ENCODE data around the gene SLC22A2. TPM values are rescaled to one million over a fixed set of nuclear protein-coding genes. Genes with fewer than 3 reads are reported as not detected.
"Not testable (repeated sequence)": the region's sequence is repeated elsewhere in the genome, so short reads cannot be mapped to it uniquely, and the experiment has no call there.

The SLC22A2 gene
- polyA plus RNA-seq: 0.04 TPM
- long read RNA-seq, donor 1: 0 reads
- long read RNA-seq, donor 2: 0 reads
- long read RNA-seq, donor 3: 0 reads
- long read RNA-seq, donor 4: 0 reads
- long read RNA-seq, donor 5: 0 reads
- long read RNA-seq, donor 6: 0 reads
- long read RNA-seq, donor 7: 0 reads
- long read RNA-seq, donor 8: 0 reads
- long read RNA-seq, donor 9: 0 reads
- long read RNA-seq, donor 10: 0 reads
- long read RNA-seq, donor 11: 0 reads

- Histone ChIP-seq H3K4me1 (ENCODE audit: control insufficient read depth, insufficient read depth, low read length) (peaks cover 43% of the 10 kb centered on the region), H3K9me3 (ENCODE audit: control insufficient read depth, low read depth, low read length) (no peaks in the 10 kb centered on the region), H3K27ac (ENCODE audit: low read length) (no peak within 1 kb of the TSS), H3K4me3 (ENCODE audit: low read length) (no peak within 1 kb of the TSS), H3K36me3 (ENCODE audit: control insufficient read depth, insufficient read depth, low read length) (no peaks in the 10 kb centered on the region), H3K27me3 (ENCODE audit: control insufficient read depth, insufficient read depth, low read length) (no peaks in the 10 kb centered on the region)
- WGBS (ENCODE audit: insufficient coverage, low lambda C conversion rate): 100% methylated on average over 1 of the region's 43 CpGs
- no peak for DNase-seq
These were observed at the start of gene SLC22A2 for GRCh38 chr6:160258346-160259142. TSS of gene SLC22A2 (minus strand) at chr6:160258821. CDS start at chr6:160258757, 64 bp downstream.

DNA sequence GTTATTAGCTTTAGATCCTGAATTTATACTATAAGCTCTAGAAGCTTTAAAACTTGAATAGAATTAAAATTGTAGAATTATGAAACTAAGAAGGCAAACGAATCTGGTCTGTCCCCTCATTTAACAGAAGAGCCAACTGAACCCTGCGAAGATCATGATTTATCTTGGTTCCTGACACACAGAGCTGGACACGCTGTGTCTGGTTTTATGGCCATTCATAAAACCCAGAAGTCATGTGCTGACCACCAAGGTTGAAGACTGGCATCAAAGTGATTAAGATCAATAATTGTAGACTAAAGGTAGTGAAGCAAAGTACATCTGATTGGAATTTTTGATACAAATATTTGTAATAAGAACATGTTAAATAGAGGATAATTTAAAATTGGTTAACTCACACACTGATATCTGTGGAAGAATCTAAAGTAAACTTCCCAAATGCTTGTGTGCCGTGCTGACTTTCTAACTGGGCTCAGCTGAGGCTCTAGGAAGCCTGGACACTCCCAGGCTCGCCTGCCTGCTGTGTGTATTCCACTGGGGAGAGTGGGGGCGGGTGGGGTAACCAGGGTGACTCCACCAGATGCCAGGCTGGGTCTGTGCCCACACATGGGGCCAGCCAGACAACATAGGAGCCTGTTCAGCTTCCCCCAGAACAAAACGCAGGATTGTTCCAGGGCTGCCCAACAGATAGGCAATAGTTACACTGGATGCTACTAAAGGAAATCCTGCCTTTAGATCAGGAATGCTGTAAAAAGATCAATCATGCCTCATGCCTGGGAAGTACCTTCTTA is 47.5 kb upstream of the SLC22A2 start:
- peaks cover 11% of the 10 kb centered on the region for H3K9me3 ChIP-seq (ENCODE audit: control insufficient read depth, low read depth, low read length)
- WGBS (ENCODE audit: insufficient coverage, low lambda C conversion rate): 60% methylated on average over 1 of the region's 7 CpGs
- peaks cover 3% of the 10 kb centered on the region for H3K4me1 ChIP-seq (ENCODE audit: control insufficient read depth, insufficient read depth, low read length)
- no peaks in the 10 kb centered on the region for H3K27me3 ChIP-seq (ENCODE audit: control insufficient read depth, insufficient read depth, low read length)
- H3K4me3 ChIP-seq (ENCODE audit: low read length): no peak overlapping the region
- H3K27ac ChIP-seq (ENCODE audit: low read length): no peak overlapping the region
- H3K36me3 ChIP-seq (ENCODE audit: control insufficient read depth, insufficient read depth, low read length): no peaks in the 10 kb centered on the region
- DNase-seq: no peak

- Histone ChIP-seq H3K36me3 (ENCODE audit: control insufficient read depth, insufficient read depth, low read length) (no peaks in the 10 kb centered on the region), H3K4me1 (ENCODE audit: control insufficient read depth, insufficient read depth, low read length) (peaks cover 16% of the 10 kb centered on the region), H3K27ac (ENCODE audit: low read length) (no peak overlapping the region), H3K27me3 (ENCODE audit: control insufficient read depth, insufficient read depth, low read length) (no peaks in the 10 kb centered on the region), H3K4me3 (ENCODE audit: low read length) (no peak overlapping the region), H3K9me3 (ENCODE audit: control insufficient read depth, low read depth, low read length) (peaks cover 7% of the 10 kb centered on the region)
- no CpG with 5 or more reads among the region's 2 CpGs for WGBS (ENCODE audit: insufficient coverage, low lambda C conversion rate)
- DNase-seq: no peak
These were observed 45.2 kb upstream of the SLC22A2 start for GRCh38 chr6:160303806-160304205.

- not testable (repeated sequence) for DNase-seq; H3K9me3 ChIP-seq (ENCODE audit: control insufficient read depth, low read depth, low read length); H3K27me3 ChIP-seq (ENCODE audit: control insufficient read depth, insufficient read depth, low read length); H3K36me3 ChIP-seq (ENCODE audit: control insufficient read depth, insufficient read depth, low read length); H3K4me3 ChIP-seq (ENCODE audit: low read length); H3K27ac ChIP-seq (ENCODE audit: low read length)
- peaks cover 16% of the 10 kb centered on the region for H3K4me1 ChIP-seq (ENCODE audit: control insufficient read depth, insufficient read depth, low read length)
- no CpG with 5 or more reads among the region's 2 CpGs for WGBS (ENCODE audit: insufficient coverage, low lambda C conversion rate)
These were observed 43.9 kb upstream of the SLC22A2 start for GRCh38 chr6:160302431-160303082.

- 86% methylated on average over 1 of the region's 4 CpGs for WGBS (ENCODE audit: insufficient coverage, low lambda C conversion rate)
- H3K4me1 ChIP-seq (ENCODE audit: control insufficient read depth, insufficient read depth, low read length): peaks cover 16% of the 10 kb centered on the region
- no peak overlapping the region for H3K27ac ChIP-seq (ENCODE audit: low read length)
- no peaks in the 10 kb centered on the region for H3K27me3 ChIP-seq (ENCODE audit: control insufficient read depth, insufficient read depth, low read length)
- no peak for DNase-seq
- H3K4me3 ChIP-seq (ENCODE audit: low read length): no peak overlapping the region
- no peaks in the 10 kb centered on the region for H3K36me3 ChIP-seq (ENCODE audit: control insufficient read depth, insufficient read depth, low read length)
- peaks cover 7% of the 10 kb centered on the region for H3K9me3 ChIP-seq (ENCODE audit: control insufficient read depth, low read depth, low read length)
These were observed 42.7 kb upstream of the SLC22A2 start for GRCh38 chr6:160301339-160301738.

GRCh38 chr6:160300076-160300695 is 41.6 kb upstream of the SLC22A2 start:
- peak overlapping the region; percentile 55 for H3K27ac ChIP-seq (ENCODE audit: low read length)
- H3K4me1 ChIP-seq (ENCODE audit: control insufficient read depth, insufficient read depth, low read length): peaks cover 16% of the 10 kb centered on the region
- peaks cover 7% of the 10 kb centered on the region for H3K9me3 ChIP-seq (ENCODE audit: control insufficient read depth, low read depth, low read length)
- WGBS (ENCODE audit: insufficient coverage, low lambda C conversion rate): no CpG with 5 or more reads among the region's 15 CpGs
- no peak overlapping the region for H3K4me3 ChIP-seq (ENCODE audit: low read length)
- DNase-seq: peak; percentile 84 to 89
- H3K36me3 ChIP-seq (ENCODE audit: control insufficient read depth, insufficient read depth, low read length): no peaks in the 10 kb centered on the region
- no peaks in the 10 kb centered on the region for H3K27me3 ChIP-seq (ENCODE audit: control insufficient read depth, insufficient read depth, low read length)

- peaks cover 16% of the 10 kb centered on the region for H3K4me1 ChIP-seq (ENCODE audit: control insufficient read depth, insufficient read depth, low read length)
- no peaks in the 10 kb centered on the region for H3K36me3 ChIP-seq (ENCODE audit: control insufficient read depth, insufficient read depth, low read length)
- H3K9me3 ChIP-seq (ENCODE audit: control insufficient read depth, low read depth, low read length): peaks cover 7% of the 10 kb centered on the region
- no peak for DNase-seq
- H3K27me3 ChIP-seq (ENCODE audit: control insufficient read depth, insufficient read depth, low read length): no peaks in the 10 kb centered on the region
- no peak overlapping the region for H3K4me3 ChIP-seq (ENCODE audit: low read length)
- WGBS (ENCODE audit: insufficient coverage, low lambda C conversion rate): no CpG with 5 or more reads among the region's 11 CpGs
- peak overlapping the region; percentile 55 for H3K27ac ChIP-seq (ENCODE audit: low read length)
These were observed 40.9 kb upstream of the SLC22A2 start for GRCh38 chr6:160299559-160299958.

DNA sequence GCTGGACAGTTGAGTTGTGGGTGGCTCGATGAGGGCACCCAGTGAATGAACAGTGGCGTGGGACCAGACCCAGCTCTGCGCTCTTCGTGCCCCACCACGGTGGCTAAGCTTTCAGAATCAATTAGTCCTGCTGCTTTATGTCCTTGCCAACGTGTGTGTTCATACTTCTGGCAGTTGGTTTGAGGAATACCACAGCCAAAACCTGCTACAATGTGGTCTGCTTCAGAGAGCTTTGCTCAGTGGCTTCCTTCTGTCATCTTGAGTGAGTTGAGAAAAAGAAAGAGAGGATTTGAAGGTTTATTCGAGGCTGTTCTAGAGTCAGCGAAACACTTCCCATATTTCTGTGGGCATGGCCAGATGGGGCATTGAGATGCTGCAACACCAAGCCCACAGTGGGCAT is 39.5 kb upstream of the SLC22A2 start:
- no peaks in the 10 kb centered on the region for H3K36me3 ChIP-seq (ENCODE audit: control insufficient read depth, insufficient read depth, low read length)
- H3K27me3 ChIP-seq (ENCODE audit: control insufficient read depth, insufficient read depth, low read length): no peaks in the 10 kb centered on the region
- DNase-seq: no peak
- H3K4me3 ChIP-seq (ENCODE audit: low read length): no peak overlapping the region
- no CpG with 5 or more reads among the region's 8 CpGs for WGBS (ENCODE audit: insufficient coverage, low lambda C conversion rate)
- peaks cover 13% of the 10 kb centered on the region for H3K4me1 ChIP-seq (ENCODE audit: control insufficient read depth, insufficient read depth, low read length)
- H3K9me3 ChIP-seq (ENCODE audit: control insufficient read depth, low read depth, low read length): peaks cover 7% of the 10 kb centered on the region
- no peak overlapping the region for H3K27ac ChIP-seq (ENCODE audit: low read length)

GRCh38 chr6:160297310-160297709 is 38.7 kb upstream of the SLC22A2 start:
- Histone ChIP-seq H3K27ac (ENCODE audit: low read length) (no peak overlapping the region), H3K27me3 (ENCODE audit: control insufficient read depth, insufficient read depth, low read length) (no peaks in the 10 kb centered on the region), H3K4me1 (ENCODE audit: control insufficient read depth, insufficient read depth, low read length) (peaks cover 13% of the 10 kb centered on the region), H3K4me3 (ENCODE audit: low read length) (no peak overlapping the region), H3K9me3 (ENCODE audit: control insufficient read depth, low read depth, low read length) (peaks cover 6% of the 10 kb centered on the region), H3K36me3 (ENCODE audit: control insufficient read depth, insufficient read depth, low read length) (no peaks in the 10 kb centered on the region)
- WGBS (ENCODE audit: insufficient coverage, low lambda C conversion rate): no CpG with 5 or more reads among the region's 6 CpGs
- DNase-seq: peak; percentile 29 to 35

DNA sequence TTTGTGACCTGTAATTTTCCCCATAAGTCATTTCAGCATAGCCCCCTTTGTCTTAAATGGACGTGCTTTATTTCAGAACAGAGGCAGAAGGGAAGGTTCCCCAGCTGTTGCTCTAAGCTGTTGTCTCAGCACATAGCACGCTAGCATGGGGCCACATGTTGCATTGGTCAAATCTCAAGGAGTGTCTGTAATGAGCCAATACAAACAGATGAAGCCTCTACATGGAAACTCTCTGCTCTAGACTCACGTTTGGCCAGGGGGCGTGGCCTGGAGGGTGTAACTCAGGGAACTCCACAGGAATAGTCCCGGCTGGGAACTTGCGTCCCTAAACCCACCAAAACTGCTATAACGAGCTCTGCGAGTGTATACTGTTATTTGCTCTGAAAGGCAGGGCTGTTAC is 35.2 kb upstream of the SLC22A2 start:
- Histone ChIP-seq H3K36me3 (ENCODE audit: control insufficient read depth, insufficient read depth, low read length) (no peaks in the 10 kb centered on the region), H3K4me3 (ENCODE audit: low read length) (no peak overlapping the region), H3K4me1 (ENCODE audit: control insufficient read depth, insufficient read depth, low read length) (no peaks in the 10 kb centered on the region), H3K9me3 (ENCODE audit: control insufficient read depth, low read depth, low read length) (no peaks in the 10 kb centered on the region), H3K27me3 (ENCODE audit: control insufficient read depth, insufficient read depth, low read length) (no peaks in the 10 kb centered on the region), H3K27ac (ENCODE audit: low read length) (no peak overlapping the region)
- DNase-seq: no peak
- 50% methylated on average over 1 of the region's 8 CpGs for WGBS (ENCODE audit: insufficient coverage, low lambda C conversion rate)

Data from large intestine (tissue), 12 donors.